ENCODE results near the gene TOGARAM2. TPM values are rescaled to one million over a fixed set of nuclear protein-coding genes. Genes with fewer than 3 reads are reported as not detected.

Gene TOGARAM2
- total and polyA plus RNA-seq, 2 experiments from 2014 or later, result not detected

DNA sequence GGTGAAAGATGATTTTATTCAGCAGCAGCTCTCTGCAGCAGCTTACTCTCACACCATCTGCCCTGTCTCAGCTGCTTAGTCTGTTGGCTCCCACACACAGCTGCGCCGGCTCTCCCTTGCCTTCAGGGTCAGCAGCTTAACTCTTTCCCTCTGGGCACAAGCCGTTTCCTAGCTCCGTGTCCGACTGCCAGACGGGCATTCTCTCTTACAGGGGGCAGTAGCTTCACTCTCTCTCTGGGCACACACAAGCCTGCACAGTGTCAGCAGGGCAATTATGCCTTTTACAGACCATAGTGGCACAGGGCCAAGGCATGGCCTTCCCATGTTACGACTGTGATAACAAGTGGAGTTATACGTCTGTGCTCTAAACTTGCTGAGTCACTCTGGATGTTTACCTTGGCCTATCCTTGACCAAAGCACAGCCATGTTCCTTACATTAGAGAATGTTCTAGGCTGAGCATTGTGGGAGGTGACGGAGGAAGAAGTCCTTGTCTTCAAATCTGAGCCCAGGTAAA lies 61.5 kb downstream of the TOGARAM2 start:
- in situ Hi-C loops (cut with MboI), result no loop called here
- H3K4me1 ChIP-seq (ENCODE audit: insufficient read depth), result peaks cover 4% of the 10 kb centered on the region; the same call in 1 of the 2 replicates
- no peaks in the 10 kb centered on the region for H3K36me3 ChIP-seq (ENCODE audit: low read depth)
- no peak overlapping the region for H3K27ac ChIP-seq
- 0 out of 2 replicates have a peak, but pooled peaks cover 6% of the 10 kb centered on the region for H3K27me3 ChIP-seq (replicated peaks; ENCODE audit: insufficient read depth)
- no peaks in the 10 kb centered on the region for H3K9me3 ChIP-seq (ENCODE audit: low read depth)
- no peak overlapping the region for H2AFZ ChIP-seq
- TF ChIP-seq EZH2phosphoT487 (IDR thresholded peaks at IDR 0.05; ENCODE audit: insufficient read depth, low read depth) (no peak), EZH2 (IDR thresholded peaks at IDR 0.05; ENCODE audit: insufficient read depth, poor library complexity, severe bottlenecking) (no peak)
- H3K79me2 ChIP-seq (ENCODE audit: insufficient read depth), result no peaks in the 10 kb centered on the region
- H3K9ac ChIP-seq, result no peak overlapping the region
- no peak overlapping the region for H3K4me3 ChIP-seq
- H3K9me2 ChIP-seq (ENCODE audit: insufficient read depth), result no peaks in the 10 kb centered on the region
- no peaks in the 10 kb centered on the region for H3F3A ChIP-seq (ENCODE audit: insufficient read depth)
- DNase-seq, result no peak
- no peaks in the 10 kb centered on the region for H4K20me1 ChIP-seq (ENCODE audit: insufficient read depth)
- no peak overlapping the region for H3K4me2 ChIP-seq (ENCODE audit: unreplicated experiment)
- 68 to 75% methylated on average over 9 of the region's 9 CpGs for WGBS, 2 experiments (ENCODE audit: low coverage in 1 of 2, low lambda C conversion rate in 2 of 2, missing lambda C conversion rate in 2 of 2)

GRCh38 chr2:29044459-29044858 lies 63.4 kb downstream of the TOGARAM2 start:
- Histone ChIP-seq H3K79me2 (ENCODE audit: insufficient read depth) (no peaks in the 10 kb centered on the region), H3K9me3 (ENCODE audit: low read depth) (no peaks in the 10 kb centered on the region), H4K20me1 (ENCODE audit: insufficient read depth) (no peaks in the 10 kb centered on the region), H3K4me3 (no peak overlapping the region), H3K27me3 (replicated peaks; ENCODE audit: insufficient read depth) (0 out of 2 replicates have a peak, but pooled peaks cover 3% of the 10 kb centered on the region), H3K4me1 (ENCODE audit: insufficient read depth) (peaks cover 4% of the 10 kb centered on the region; the same call in 1 of the 2 replicates), H3K27ac (no peak overlapping the region), H3K36me3 (ENCODE audit: low read depth) (no peaks in the 10 kb centered on the region), H3K4me2 (ENCODE audit: unreplicated experiment) (no peak overlapping the region), H3K9ac (no peak overlapping the region), H3K9me2 (ENCODE audit: insufficient read depth) (no peaks in the 10 kb centered on the region), H2AFZ (no peak overlapping the region), H3F3A (ENCODE audit: insufficient read depth) (no peaks in the 10 kb centered on the region)
- 89 to 100% methylated on average over 4 of the region's 4 CpGs for WGBS, 2 experiments (ENCODE audit: low coverage in 1 of 2, low lambda C conversion rate in 2 of 2, missing lambda C conversion rate in 2 of 2)
- no peak for TF ChIP-seq EZH2phosphoT487 (IDR thresholded peaks at IDR 0.05; ENCODE audit: insufficient read depth, low read depth)
- no peak for TF ChIP-seq EZH2 (IDR thresholded peaks at IDR 0.05; ENCODE audit: insufficient read depth, poor library complexity, severe bottlenecking)
- in situ Hi-C loops (cut with MboI), result no loop called here
- no peak for DNase-seq

DNA sequence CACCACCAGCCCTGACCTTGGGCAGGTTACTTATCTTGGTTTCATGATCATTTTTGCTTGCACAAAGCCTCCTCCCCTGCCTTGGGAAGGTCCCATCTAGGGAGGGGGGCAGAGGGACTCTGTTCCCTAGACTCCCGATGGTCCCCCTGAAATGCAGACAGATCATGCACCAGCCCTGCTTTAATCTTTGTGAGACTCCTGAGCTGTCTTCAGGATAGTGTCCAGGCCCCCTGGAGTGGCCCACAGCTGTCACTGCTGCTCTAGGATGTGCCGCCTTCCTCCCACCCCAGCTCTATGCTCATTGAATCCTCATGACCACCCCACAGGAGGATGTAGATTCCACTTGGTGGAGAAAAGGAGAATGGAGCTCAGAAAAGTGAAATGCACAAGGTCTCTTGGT lies 65.2 kb downstream of the TOGARAM2 start:
- no peak overlapping the region for H3K27ac ChIP-seq
- WGBS, 2 experiments (ENCODE audit: low coverage in 1 of 2, low lambda C conversion rate in 2 of 2, missing lambda C conversion rate in 2 of 2), result 88 to 100% methylated on average over 2 of the region's 2 CpGs

DNA sequence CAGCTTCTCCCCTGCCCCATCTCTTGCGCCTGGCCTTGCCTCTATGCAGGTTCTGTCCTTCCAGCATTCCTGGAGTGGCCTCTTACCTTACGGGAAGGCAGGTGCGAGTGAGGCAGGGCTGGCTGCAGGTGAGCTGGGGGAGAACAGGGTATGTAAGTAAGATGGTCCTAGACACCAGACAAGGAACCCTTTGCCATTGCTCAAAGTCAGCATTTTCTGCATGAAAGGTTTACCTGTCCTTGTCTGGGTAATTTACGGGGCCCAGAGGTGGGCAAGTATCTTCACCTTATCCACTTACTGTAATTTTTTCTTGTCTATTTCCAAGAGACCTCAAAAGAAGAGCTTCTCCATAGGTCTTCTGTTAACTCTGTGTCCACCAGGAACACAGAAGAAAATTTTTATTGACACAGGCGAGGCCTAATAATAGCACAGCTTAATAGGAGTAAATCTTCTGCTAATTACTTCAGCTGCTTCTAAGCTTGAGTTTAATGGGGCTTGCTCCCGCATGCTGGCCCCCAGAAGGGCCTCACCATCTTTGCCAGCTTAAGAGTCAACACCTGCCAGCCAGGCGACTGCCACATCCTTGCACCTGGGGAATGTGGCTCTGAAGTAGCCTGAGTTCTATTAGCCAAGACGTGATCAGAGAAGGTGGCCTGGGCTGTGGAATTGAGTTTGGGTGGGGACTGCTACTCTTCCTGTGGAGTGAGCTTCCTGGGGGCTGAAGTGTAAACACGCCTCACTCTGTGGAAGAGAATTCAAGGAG lies 66.2 kb downstream of the TOGARAM2 start:
- Histone ChIP-seq H2AFZ (no peak overlapping the region), H3F3A (ENCODE audit: insufficient read depth) (no peaks in the 10 kb centered on the region), H3K27ac (no peak overlapping the region), H3K9me2 (ENCODE audit: insufficient read depth) (no peaks in the 10 kb centered on the region), H3K4me1 (ENCODE audit: insufficient read depth) (no peaks in the 10 kb centered on the region), H3K9me3 (ENCODE audit: low read depth) (no peaks in the 10 kb centered on the region), H3K36me3 (ENCODE audit: low read depth) (no peaks in the 10 kb centered on the region), H3K9ac (no peak overlapping the region), H3K27me3 (replicated peaks; ENCODE audit: insufficient read depth) (no peaks in the 10 kb centered on the region), H3K4me3 (no peak overlapping the region), H3K79me2 (ENCODE audit: insufficient read depth) (no peaks in the 10 kb centered on the region), H4K20me1 (ENCODE audit: insufficient read depth) (no peaks in the 10 kb centered on the region), H3K4me2 (ENCODE audit: unreplicated experiment) (no peak overlapping the region)
- in situ Hi-C loops (cut with MboI), result no loop called here
- no peak for TF ChIP-seq EZH2phosphoT487 (IDR thresholded peaks at IDR 0.05; ENCODE audit: insufficient read depth, low read depth)
- no peak for TF ChIP-seq EZH2 (IDR thresholded peaks at IDR 0.05; ENCODE audit: insufficient read depth, poor library complexity, severe bottlenecking)
- 79 to 86% methylated on average over 9 of the region's 9 CpGs for WGBS, 2 experiments (ENCODE audit: low coverage in 1 of 2, low lambda C conversion rate in 2 of 2, missing lambda C conversion rate in 2 of 2)
- DNase-seq, result no peak

More for the DNA sequence above, 65.2 kb downstream of the TOGARAM2 start:
- no peak overlapping the region for H2AFZ ChIP-seq
- H3K9me3 ChIP-seq (ENCODE audit: low read depth), result no peaks in the 10 kb centered on the region
- H3K4me1 ChIP-seq (ENCODE audit: insufficient read depth), result no peaks in the 10 kb centered on the region
- no peaks in the 10 kb centered on the region for H3K36me3 ChIP-seq (ENCODE audit: low read depth)
- no peaks in the 10 kb centered on the region for H3K27me3 ChIP-seq (replicated peaks; ENCODE audit: insufficient read depth)
- H3K79me2 ChIP-seq (ENCODE audit: insufficient read depth), result no peaks in the 10 kb centered on the region
- no peak overlapping the region for H3K4me2 ChIP-seq (ENCODE audit: unreplicated experiment)
- in situ Hi-C loops (cut with MboI), result no loop called here
- TF ChIP-seq EZH2phosphoT487 (IDR thresholded peaks at IDR 0.05; ENCODE audit: insufficient read depth, low read depth) (no peak), EZH2 (IDR thresholded peaks at IDR 0.05; ENCODE audit: insufficient read depth, poor library complexity, severe bottlenecking) (no peak)
- H3K9me2 ChIP-seq (ENCODE audit: insufficient read depth), result no peaks in the 10 kb centered on the region
- no peak for DNase-seq
- no peaks in the 10 kb centered on the region for H4K20me1 ChIP-seq (ENCODE audit: insufficient read depth)
- H3K4me3 ChIP-seq, result no peak overlapping the region
- no peak overlapping the region for H3K9ac ChIP-seq
- H3F3A ChIP-seq (ENCODE audit: insufficient read depth), result no peaks in the 10 kb centered on the region

All from GM23248 (cell line).